ENCODE measurements around the gene PRSS8. TPM values are rescaled to one million over a fixed set of nuclear protein-coding genes. Genes with fewer than 3 reads are reported as not detected.
A peak's percentile ranks its signal among the peaks of the same experiment; 100 is the strongest.
"Not testable (repeated sequence)": the region's sequence is repeated elsewhere in the genome, so short reads cannot be mapped to it uniquely, and the experiment has no call there.

Gene PRSS8
- total and polyA plus RNA-seq, 2 donors (not counting 1 experiment from before 2014, with no cell fraction given): not detected

DNA sequence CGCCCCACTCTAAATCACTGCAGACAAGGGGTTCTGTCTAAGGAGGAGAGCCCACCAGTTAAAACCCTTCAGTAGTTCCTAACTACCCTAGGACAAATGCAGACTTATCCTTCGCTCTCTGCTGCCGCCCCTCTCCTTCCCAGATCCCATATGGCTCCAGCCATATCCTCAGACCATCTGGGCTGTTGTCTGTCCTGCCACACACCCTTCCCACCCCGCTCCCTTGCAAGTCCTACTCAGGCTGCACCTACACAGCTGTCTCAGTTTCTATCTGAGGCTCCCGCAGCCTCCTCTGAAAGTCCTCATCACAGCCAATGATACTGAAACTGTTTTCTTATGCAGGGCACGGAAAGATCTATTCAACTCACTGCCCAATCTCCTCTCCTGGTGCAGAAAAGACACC, 28.1 kb downstream of the PRSS8 start:
- no peak overlapping the region for H2AFZ ChIP-seq (ENCODE audit: low read length)
- DNase-seq (ENCODE audit: low read depth in 2 of 2): no peak

DNA sequence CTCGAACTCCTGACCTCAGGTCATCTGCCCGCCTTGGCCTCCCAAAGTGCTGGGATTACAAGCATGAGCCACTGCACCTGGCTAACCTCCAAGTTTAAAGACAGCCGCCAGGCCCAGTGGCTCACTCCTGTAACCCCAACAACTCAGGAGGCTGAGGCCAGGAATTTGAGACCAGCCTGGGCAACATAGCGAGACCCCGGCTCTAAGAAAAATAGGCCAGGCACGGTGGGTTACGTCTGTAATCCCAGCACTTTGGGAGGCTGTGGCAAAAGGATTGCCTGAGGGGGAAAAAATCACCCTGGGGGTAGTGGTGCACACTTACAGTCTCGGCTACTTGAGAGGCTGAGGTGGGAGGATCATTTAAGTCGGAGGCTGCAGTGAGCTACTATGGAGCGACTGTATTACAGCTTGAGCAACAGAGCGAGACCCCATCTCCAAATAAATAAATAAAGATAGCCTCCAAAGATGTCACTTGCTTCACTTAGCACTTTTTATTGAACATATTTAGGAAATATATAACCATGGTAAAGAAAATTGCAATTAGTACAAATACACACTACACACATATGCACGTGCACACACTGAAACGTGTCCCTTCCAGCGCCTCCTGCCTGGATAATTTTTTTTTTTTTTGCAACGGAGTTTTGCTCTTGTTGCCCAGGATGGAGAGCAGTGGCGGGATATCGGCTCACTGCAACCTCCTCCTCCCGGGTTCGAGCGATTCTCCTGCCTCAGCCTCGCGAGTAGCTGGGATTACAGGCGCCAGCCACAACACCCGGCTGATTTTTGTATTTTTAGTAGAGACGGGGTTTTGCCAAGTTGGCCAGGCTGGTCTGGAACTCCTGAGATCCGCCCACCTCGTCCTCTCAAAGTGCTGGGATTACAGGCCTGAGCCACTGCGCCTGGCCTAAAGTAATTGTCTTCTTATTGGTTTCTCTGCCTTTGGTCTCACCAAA, 28.7 kb downstream of the PRSS8 start:
- Histone ChIP-seq H3K79me2 (ENCODE audit: control insufficient read depth, insufficient read depth, low read length) (peaks cover 9% of the 10 kb centered on the region), H2AFZ (ENCODE audit: low read length) (no peak overlapping the region), H3K4me3 (replicated peaks in 1 of 4; ENCODE audit: control extremely low read depth in 1 of 4, insufficient read depth in 1 of 4, low read depth in 3 of 4, low read length in 4 of 4) (no peak overlapping the region), H3K36me3 (ENCODE audit: control insufficient read depth, insufficient read depth, low read length) (peaks cover 13% of the 10 kb centered on the region), H3K9me3 (ENCODE audit: control insufficient read depth, insufficient read depth, low read depth, low read length) (no peaks in the 10 kb centered on the region), H3K27ac (ENCODE audit: insufficient read depth, low read length) (no peak overlapping the region), H3K27me3 (ENCODE audit: control insufficient read depth, insufficient read depth, low read length) (no peaks in the 10 kb centered on the region), H4K20me1 (ENCODE audit: control insufficient read depth, extremely low read depth, insufficient read depth, low read length) (no peaks in the 10 kb centered on the region), H3K9ac (ENCODE audit: insufficient read depth, low read length) (no peak overlapping the region), H3K4me1 (ENCODE audit: control insufficient read depth, extremely low read depth, insufficient read depth, low read length) (peaks cover 3% of the 10 kb centered on the region), H3K4me2 (ENCODE audit: extremely low read depth, insufficient read depth, low read length) (no peak overlapping the region)
- TF ChIP-seq, protein P1, sequence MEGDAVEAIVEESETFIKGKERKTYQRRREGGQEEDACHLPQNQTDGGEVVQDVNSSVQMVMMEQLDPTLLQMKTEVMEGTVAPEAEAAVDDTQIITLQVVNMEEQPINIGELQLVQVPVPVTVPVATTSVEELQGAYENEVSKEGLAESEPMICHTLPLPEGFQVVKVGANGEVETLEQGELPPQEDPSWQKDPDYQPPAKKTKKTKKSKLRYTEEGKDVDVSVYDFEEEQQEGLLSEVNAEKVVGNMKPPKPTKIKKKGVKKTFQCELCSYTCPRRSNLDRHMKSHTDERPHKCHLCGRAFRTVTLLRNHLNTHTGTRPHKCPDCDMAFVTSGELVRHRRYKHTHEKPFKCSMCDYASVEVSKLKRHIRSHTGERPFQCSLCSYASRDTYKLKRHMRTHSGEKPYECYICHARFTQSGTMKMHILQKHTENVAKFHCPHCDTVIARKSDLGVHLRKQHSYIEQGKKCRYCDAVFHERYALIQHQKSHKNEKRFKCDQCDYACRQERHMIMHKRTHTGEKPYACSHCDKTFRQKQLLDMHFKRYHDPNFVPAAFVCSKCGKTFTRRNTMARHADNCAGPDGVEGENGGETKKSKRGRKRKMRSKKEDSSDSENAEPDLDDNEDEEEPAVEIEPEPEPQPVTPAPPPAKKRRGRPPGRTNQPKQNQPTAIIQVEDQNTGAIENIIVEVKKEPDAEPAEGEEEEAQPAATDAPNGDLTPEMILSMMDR (conservative IDR thresholded peaks at IDR 0.05 in 1 of 2, IDR thresholded peaks at IDR 0.05 in 1 of 2; ENCODE audit: low read depth in 1 of 2, low read length in 2 of 2): no peak
- no peak for TF ChIP-seq EZH2 (IDR thresholded peaks at IDR 0.05; ENCODE audit: low read length, missing control alignments)
- no peak for DNase-seq (ENCODE audit: low read depth in 2 of 2)

More for the DNA sequence above, 28.1 kb downstream of the PRSS8 start:
- TF ChIP-seq, protein P1 (conservative IDR thresholded peaks at IDR 0.05 in 1 of 2, IDR thresholded peaks at IDR 0.05 in 1 of 2; ENCODE audit: low read depth in 1 of 2, low read length in 2 of 2): no peak
- Histone ChIP-seq H3K36me3 (ENCODE audit: control insufficient read depth, insufficient read depth, low read length) (peaks cover 19% of the 10 kb centered on the region), H3K4me3 (replicated peaks in 1 of 4; ENCODE audit: control extremely low read depth in 1 of 4, insufficient read depth in 1 of 4, low read depth in 3 of 4, low read length in 4 of 4) (peak overlapping the region in 2 of 4 experiments; percentile 52 to 95), H3K4me1 (ENCODE audit: control insufficient read depth, extremely low read depth, insufficient read depth, low read length) (peaks cover 3% of the 10 kb centered on the region), H3K79me2 (ENCODE audit: control insufficient read depth, insufficient read depth, low read length) (peaks cover 9% of the 10 kb centered on the region), H3K27me3 (ENCODE audit: control insufficient read depth, insufficient read depth, low read length) (no peaks in the 10 kb centered on the region), H3K9me3 (ENCODE audit: control insufficient read depth, insufficient read depth, low read depth, low read length) (no peaks in the 10 kb centered on the region), H3K9ac (ENCODE audit: insufficient read depth, low read length) (no peak overlapping the region), H3K27ac (ENCODE audit: insufficient read depth, low read length) (no peak overlapping the region), H4K20me1 (ENCODE audit: control insufficient read depth, extremely low read depth, insufficient read depth, low read length) (no peaks in the 10 kb centered on the region), H3K4me2 (ENCODE audit: extremely low read depth, insufficient read depth, low read length) (peak overlapping the region; percentile 83)

DNA sequence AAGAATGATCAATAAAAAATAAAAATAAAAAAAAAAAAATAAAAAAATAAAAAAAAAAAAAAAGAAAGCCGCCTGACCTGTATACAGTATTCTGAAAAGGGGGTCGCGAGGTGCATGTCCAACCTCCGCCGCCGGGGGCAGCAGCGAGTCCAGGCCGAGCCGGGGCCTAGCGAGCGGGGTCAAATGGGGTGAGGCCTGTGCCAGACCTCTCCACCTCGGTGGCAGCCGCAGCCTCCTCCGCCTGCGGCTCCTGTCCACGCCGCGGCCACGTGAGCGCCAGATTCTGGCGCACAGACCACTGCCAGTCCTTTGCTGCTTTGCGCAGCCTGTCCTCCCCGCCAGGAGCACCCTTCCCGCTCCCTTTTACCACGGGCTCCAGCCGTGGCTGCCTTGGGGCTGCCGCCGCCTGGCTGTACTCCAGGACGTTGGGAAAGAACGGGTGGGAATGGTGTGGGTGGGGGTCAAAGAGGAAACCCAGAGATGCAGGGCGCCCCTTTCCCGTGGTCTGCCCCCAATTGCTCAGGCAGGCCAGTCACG, 29.8 kb downstream of the PRSS8 start:
- Histone ChIP-seq H3K9ac (ENCODE audit: insufficient read depth, low read length) (no peak overlapping the region), H3K27me3 (ENCODE audit: control insufficient read depth, insufficient read depth, low read length) (no peaks in the 10 kb centered on the region), H3K27ac (ENCODE audit: insufficient read depth, low read length) (peak overlapping the region; percentile 20), H3K4me1 (ENCODE audit: control insufficient read depth, extremely low read depth, insufficient read depth, low read length) (peaks cover 3% of the 10 kb centered on the region), H4K20me1 (ENCODE audit: control insufficient read depth, extremely low read depth, insufficient read depth, low read length) (no peaks in the 10 kb centered on the region), H3K36me3 (ENCODE audit: control insufficient read depth, insufficient read depth, low read length) (peaks cover 6% of the 10 kb centered on the region), H3K79me2 (ENCODE audit: control insufficient read depth, insufficient read depth, low read length) (peaks cover 9% of the 10 kb centered on the region), H3K4me2 (ENCODE audit: extremely low read depth, insufficient read depth, low read length) (peak overlapping the region; percentile 25), H3K9me3 (ENCODE audit: control insufficient read depth, insufficient read depth, low read depth, low read length) (no peaks in the 10 kb centered on the region), H2AFZ (ENCODE audit: low read length) (peak overlapping the region; percentile 93), H3K4me3 (replicated peaks in 1 of 4; ENCODE audit: control extremely low read depth in 1 of 4, insufficient read depth in 1 of 4, low read depth in 3 of 4, low read length in 4 of 4) (no peak overlapping the region)
- TF ChIP-seq EZH2 (IDR thresholded peaks at IDR 0.05; ENCODE audit: low read length, missing control alignments): no peak
- TF ChIP-seq, protein P1 (conservative IDR thresholded peaks at IDR 0.05 in 1 of 2, IDR thresholded peaks at IDR 0.05 in 1 of 2; ENCODE audit: low read depth in 1 of 2, low read length in 2 of 2): peak; percentile 61 to 78
- peak; percentile 32 to 46 for DNase-seq (ENCODE audit: low read depth in 2 of 2)

DNA sequence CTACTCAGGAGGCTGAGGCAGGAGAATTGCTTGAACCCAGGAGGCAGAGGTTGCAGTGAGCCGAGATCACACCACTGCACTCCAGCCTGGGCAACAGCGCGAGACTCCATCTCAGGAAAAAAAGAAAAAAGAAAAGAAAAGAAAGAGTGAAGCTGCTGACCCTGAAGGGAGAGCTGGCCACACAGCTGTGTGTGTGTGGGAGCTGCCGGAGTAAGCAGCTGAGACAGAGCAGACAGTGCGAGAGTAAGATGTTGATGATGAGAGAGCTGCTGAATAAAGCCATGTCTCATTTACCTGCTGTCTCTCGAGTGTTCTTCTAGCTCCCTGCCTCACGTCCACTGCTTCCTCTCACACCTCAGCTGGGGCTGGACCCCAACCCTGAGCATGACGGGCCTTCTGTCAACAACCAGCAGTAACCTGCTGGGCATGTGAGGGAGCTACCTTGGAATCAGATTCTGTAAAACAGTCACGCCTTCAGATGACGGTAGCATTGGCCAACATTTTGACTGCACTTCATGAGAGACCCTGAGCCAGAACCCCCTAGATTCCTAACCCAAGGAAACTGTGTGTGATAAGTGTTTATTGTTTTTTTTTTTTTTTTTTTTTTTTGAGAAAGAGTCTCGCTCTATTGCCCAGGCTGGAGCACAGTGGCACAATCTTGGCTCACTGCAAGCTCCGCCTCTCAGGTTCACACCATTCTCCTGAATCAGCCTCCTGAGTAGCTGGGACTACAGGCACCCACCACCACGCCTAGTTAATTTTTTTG, 34.5 kb downstream of the PRSS8 start:
- H3K4me2 ChIP-seq (ENCODE audit: extremely low read depth, insufficient read depth, low read length); H3K27me3 ChIP-seq (ENCODE audit: control insufficient read depth, insufficient read depth, low read length); H3K4me3 ChIP-seq (replicated peaks in 1 of 4; ENCODE audit: control extremely low read depth in 1 of 4, insufficient read depth in 1 of 4, low read depth in 3 of 4, low read length in 4 of 4); DNase-seq (ENCODE audit: low read depth in 2 of 2); H3K9ac ChIP-seq (ENCODE audit: insufficient read depth, low read length); H3K4me1 ChIP-seq (ENCODE audit: control insufficient read depth, extremely low read depth, insufficient read depth, low read length); H4K20me1 ChIP-seq (ENCODE audit: control insufficient read depth, extremely low read depth, insufficient read depth, low read length); H2AFZ ChIP-seq (ENCODE audit: low read length); H3K27ac ChIP-seq (ENCODE audit: insufficient read depth, low read length); H3K36me3 ChIP-seq (ENCODE audit: control insufficient read depth, insufficient read depth, low read length); H3K79me2 ChIP-seq (ENCODE audit: control insufficient read depth, insufficient read depth, low read length); H3K9me3 ChIP-seq (ENCODE audit: control insufficient read depth, insufficient read depth, low read depth, low read length): not testable (repeated sequence)

All from fibroblast of lung (primary cell).